HUES48 (cell line): Measurements from ENCODE around the gene ALG11.
"Not testable (repeated sequence)": the region's sequence is repeated elsewhere in the genome, so short reads cannot be mapped to it uniquely, and the experiment has no call there.

Experiments used
- H3K27ac ChIP-seq: one replicate; pipeline ENCODE4 v1.7.0; 2013; ENCODE audit warnings: low read depth, low read length, inconsistent platforms
- H3K27me3 ChIP-seq: 2 replicates; pipeline ENCODE4 v1.6.1; 2013; ENCODE audit warnings: mild to moderate bottlenecking, low read length; ENCODE audit not compliant: control insufficient read depth, insufficient read depth
- H3K36me3 ChIP-seq: 2 replicates; pipeline ENCODE4 v1.6.1; 2013; ENCODE audit warnings: low read length; ENCODE audit not compliant: control insufficient read depth, insufficient read depth
- H3K4me1 ChIP-seq: 2 replicates; pipeline ENCODE4 v1.6.1; 2013; ENCODE audit warnings: mild to moderate bottlenecking, low read length; ENCODE audit not compliant: control insufficient read depth, insufficient read depth
- H3K4me3 ChIP-seq: 2 replicates; pipeline ENCODE4 v1.5.1; 2013; ENCODE audit warnings: mild to moderate bottlenecking, low read depth, low read length
- H3K9ac ChIP-seq: 2 replicates; pipeline ENCODE4 v1.6.1; 2013; ENCODE audit warnings: mild to moderate bottlenecking, low read depth, low read length, moderate library complexity
- H3K9me3 ChIP-seq: 2 replicates; pipeline ENCODE4 v1.6.1; 2013; ENCODE audit warnings: low read length; ENCODE audit not compliant: control insufficient read depth, insufficient read depth

Gene ALG11

DNA sequence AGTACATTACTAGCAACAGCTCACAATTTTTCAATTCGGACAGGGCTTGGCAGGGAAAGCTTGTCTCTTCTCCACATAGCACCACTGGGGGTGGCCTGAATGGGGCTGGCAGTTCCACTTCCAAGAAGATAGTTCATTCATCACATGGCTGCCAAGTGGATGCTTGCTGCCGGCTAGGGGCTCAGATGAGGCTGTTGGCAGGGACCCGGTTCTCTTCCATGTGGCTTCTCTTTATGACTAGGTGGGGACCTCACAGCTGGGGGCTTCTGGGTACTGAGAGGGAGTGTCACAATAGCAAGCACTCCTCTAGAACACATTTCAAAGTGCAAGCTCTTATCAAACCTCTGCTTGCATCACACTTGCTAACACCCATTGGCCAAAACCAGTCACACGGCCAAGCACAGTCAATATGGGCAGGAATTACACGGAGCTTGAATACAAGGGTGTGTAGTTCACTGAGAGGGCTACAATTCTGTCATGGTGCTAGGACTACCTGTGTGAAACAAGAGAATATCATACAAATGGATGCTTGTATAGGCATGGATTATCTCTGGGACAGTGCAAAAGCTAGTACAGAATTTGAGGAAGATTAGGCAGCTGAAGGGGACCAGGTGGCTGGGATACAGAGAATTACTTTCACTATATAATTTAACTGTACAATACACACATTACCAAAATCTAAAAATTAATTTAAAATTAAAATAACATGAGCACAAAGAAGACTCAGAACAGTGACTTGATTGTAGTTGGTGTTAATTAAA lies 33.2 kb upstream of the ALG11 start:
- Histone ChIP-seq H3K27me3 (no peaks in the 10 kb centered on the region), H3K4me3 (no peak overlapping the region), H3K9me3 (no peaks in the 10 kb centered on the region), H3K36me3 (no peaks in the 10 kb centered on the region), H3K27ac (no peak overlapping the region), H3K9ac (no peak overlapping the region), H3K4me1 (peaks cover 4% of the 10 kb centered on the region; the same call in 1 of the 2 replicates)

DNA sequence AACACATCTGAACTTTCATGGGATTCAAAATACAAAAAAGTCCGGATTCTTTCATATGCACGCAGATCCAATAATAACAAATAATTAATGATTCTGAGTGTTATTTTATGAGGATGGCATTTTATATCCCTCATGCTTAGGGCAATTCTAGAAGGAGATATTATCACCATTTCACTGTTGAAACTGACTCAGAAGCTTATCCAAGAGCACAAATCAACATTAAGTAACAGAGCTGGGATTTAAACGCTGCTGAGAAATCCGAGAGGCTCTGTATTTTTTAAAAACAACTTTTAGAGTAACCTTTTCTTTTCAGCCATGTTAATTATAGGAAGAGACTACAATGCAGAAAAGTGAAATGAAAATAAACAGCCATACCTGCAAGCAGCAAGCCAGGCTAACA lies 31.3 kb upstream of the ALG11 start:
- H3K27me3 ChIP-seq: no peaks in the 10 kb centered on the region
- peaks cover 4% of the 10 kb centered on the region; the same call in 1 of the 2 replicates for H3K4me1 ChIP-seq

GRCh38 chr13:51981355-51981754 lies 30.8 kb upstream of the ALG11 start:
- Histone ChIP-seq H3K36me3 (no peaks in the 10 kb centered on the region), H3K9ac (no peak overlapping the region), H3K27ac (no peak overlapping the region), H3K4me3 (no peak overlapping the region), H3K4me1 (peaks cover 4% of the 10 kb centered on the region; the same call in 1 of the 2 replicates), H3K9me3 (no peaks in the 10 kb centered on the region), H3K27me3 (no peaks in the 10 kb centered on the region)

More for the DNA sequence above, 31.3 kb upstream of the ALG11 start:
- Histone ChIP-seq H3K27ac (no peak overlapping the region), H3K9ac (no peak overlapping the region), H3K4me3 (no peak overlapping the region), H3K9me3 (no peaks in the 10 kb centered on the region), H3K36me3 (no peaks in the 10 kb centered on the region)

GRCh38 chr13:51983292-51983691 lies 28.9 kb upstream of the ALG11 start:
- H3K27ac ChIP-seq, H3K4me1 ChIP-seq, H3K36me3 ChIP-seq, H3K27me3 ChIP-seq, H3K9ac ChIP-seq, H3K4me3 ChIP-seq, H3K9me3 ChIP-seq: not testable (repeated sequence)

GRCh38 chr13:51984904-51985303 lies 27.3 kb upstream of the ALG11 start:
- H3K36me3 ChIP-seq, H3K4me1 ChIP-seq, H3K27ac ChIP-seq, H3K27me3 ChIP-seq, H3K4me3 ChIP-seq, H3K9ac ChIP-seq, H3K9me3 ChIP-seq: not testable (repeated sequence)

- Histone ChIP-seq H3K9ac (no peak overlapping the region), H3K4me3 (no peak overlapping the region), H3K4me1 (no peaks in the 10 kb centered on the region), H3K27ac (no peak overlapping the region), H3K36me3 (no peaks in the 10 kb centered on the region), H3K9me3 (no peaks in the 10 kb centered on the region), H3K27me3 (no peaks in the 10 kb centered on the region)
Observed at GRCh38 chr13:51988988-51989618, 23.1 kb upstream of the ALG11 start.

DNA sequence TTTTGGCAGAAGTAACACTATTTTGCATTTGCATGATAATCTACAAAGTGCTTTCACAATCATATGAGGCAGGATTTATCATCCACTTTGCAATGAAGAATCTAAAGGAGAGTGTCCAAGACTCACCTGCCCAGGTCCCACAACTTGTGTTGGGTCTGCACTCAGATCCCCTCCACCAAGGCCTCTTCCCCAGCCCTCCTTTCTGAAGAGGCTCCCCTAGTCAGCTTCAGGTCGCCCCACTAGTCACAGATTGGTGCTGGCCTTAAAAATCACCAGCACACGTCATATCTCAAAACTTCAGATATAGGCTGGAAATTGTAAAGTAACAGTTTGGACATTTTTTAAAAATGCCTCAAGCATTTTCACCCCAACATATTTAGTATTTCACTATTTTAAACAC lies 18.5 kb upstream of the ALG11 start:
- Histone ChIP-seq H3K27ac (no peak overlapping the region), H3K27me3 (no peaks in the 10 kb centered on the region), H3K9me3 (no peaks in the 10 kb centered on the region), H3K4me1 (peaks cover 12% of the 10 kb centered on the region), H3K9ac (no peak overlapping the region), H3K36me3 (no peaks in the 10 kb centered on the region), H3K4me3 (no peak overlapping the region)

DNA sequence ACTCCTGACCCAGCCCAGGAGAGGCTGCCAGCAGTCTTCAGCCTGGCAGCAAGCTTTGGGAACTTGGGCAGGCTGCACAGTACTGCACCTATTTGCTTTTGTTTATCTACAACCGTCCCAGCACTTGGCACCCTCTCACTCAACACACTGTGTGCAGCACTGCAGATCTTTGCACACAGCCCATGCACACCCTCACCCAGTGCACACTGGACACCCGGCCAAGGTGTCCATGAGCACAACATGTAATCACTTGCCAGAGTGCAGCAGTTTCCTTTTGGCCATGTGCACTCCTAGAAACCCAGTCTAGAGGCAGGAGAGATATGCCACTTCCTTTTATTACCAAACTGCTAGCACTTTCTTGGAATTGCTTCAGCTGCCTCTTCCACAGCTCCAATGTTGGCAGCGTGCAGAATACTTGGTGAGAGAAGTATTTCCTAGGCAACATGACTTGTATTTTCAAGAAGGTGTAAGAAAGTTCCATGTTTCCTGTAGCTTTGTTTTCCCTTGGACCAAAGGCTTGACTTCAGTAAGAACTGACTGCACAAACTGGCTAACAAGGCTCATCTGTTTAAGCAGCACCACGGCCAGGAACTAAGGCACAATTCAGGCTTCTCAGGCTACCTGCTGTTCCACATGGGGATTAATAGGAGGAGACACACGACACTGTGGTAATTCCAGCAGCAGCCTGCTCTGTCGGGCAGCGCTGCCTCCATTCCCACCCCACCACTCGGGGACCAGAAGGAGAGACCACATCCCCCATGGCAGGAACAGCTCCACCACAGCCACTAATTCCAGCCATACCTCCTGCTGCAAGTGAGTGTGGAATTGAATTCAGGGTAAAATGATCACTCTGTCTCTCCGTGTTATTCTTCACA lies 16.3 kb upstream of the ALG11 start:
- H3K27me3 ChIP-seq: no peaks in the 10 kb centered on the region
- H3K9me3 ChIP-seq: no peaks in the 10 kb centered on the region
- H3K36me3 ChIP-seq: no peaks in the 10 kb centered on the region
- no peak overlapping the region for H3K4me3 ChIP-seq
- no peak overlapping the region for H3K9ac ChIP-seq
- peaks cover 17% of the 10 kb centered on the region for H3K4me1 ChIP-seq
- no peak overlapping the region for H3K27ac ChIP-seq

GRCh38 chr13:51996641-51997040 lies 15.6 kb upstream of the ALG11 start:
- Histone ChIP-seq H3K27ac (no peak overlapping the region), H3K9me3 (no peaks in the 10 kb centered on the region), H3K36me3 (no peaks in the 10 kb centered on the region), H3K27me3 (no peaks in the 10 kb centered on the region), H3K9ac (no peak overlapping the region), H3K4me1 (peaks cover 21% of the 10 kb centered on the region), H3K4me3 (no peak overlapping the region)

DNA sequence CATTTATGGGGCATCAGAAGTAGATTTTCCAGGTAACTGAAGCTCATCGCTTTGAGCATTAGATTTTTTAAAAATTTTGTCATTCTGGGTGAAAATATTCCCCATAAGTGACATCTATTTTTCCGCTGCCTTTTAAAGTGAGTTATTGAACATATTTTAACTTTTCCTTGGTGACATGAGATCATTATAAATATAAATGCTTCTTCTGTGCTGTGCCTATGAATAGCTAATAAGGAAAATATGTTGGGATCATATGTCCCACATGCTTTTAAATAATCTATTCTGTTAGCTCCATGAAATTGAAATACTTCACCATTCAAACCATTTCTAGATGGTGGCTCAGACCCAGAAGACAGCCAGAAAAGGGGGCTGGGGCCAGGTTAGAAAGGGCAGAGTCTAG lies 15.0 kb upstream of the ALG11 start:
- no peaks in the 10 kb centered on the region for H3K36me3 ChIP-seq
- H3K27me3 ChIP-seq: no peaks in the 10 kb centered on the region
- H3K4me1 ChIP-seq: peaks cover 21% of the 10 kb centered on the region
- no peak overlapping the region for H3K27ac ChIP-seq
- H3K9me3 ChIP-seq: no peaks in the 10 kb centered on the region
- no peak overlapping the region for H3K9ac ChIP-seq
- H3K4me3 ChIP-seq: no peak overlapping the region
